Stomach (tissue), 4 donors: ENCODE results near the gene C19orf12.

Source experiments
- CTCF ChIP-seq, 7 experiments: fragments of 450-650 bp in 4 of 7; fragments of 200-600 bp in 3 of 7; sonication (generic) in 3 of 7; IDR thresholded peaks; one replicate each; pipeline ENCODE4 v1.5.1; 2016 to 2019; ENCODE audit warnings: antibody characterized with exemption in 7 of 7, control low read depth in 2 of 7, mild to moderate bottlenecking in 1 of 7
- POLR2A ChIP-seq, 4 donors: fragments of 450-650 bp; IDR thresholded peaks; one replicate each; pipeline ENCODE4 v1.6.1; 2016; ENCODE audit warnings: antibody characterized with exemption in 4 of 4, control low read depth in 2 of 4, mild to moderate bottlenecking in 1 of 4, moderate library complexity in 1 of 4
- POLR2AphosphoS5 ChIP-seq, 3 donors: sonication (generic); formaldehyde crosslinking; IDR thresholded peaks; one replicate each; pipeline ENCODE4 v1.6.1; 2016; ENCODE audit warnings: antibody characterized with exemption in 3 of 3

- TF ChIP-seq POLR2A (IDR thresholded peaks at IDR 0.05) (no peak), CTCF (IDR thresholded peaks at IDR 0.05) (no peak), POLR2AphosphoS5 (IDR thresholded peaks at IDR 0.05) (no peak)
Observed at GRCh38 chr19:29655648-29656335, 59.3 kb downstream of the C19orf12 start.
